HAP-1 (cell line): ENCODE results near the gene FOXN4.
A peak's percentile ranks its signal among the peaks of the same experiment; 100 is the strongest.

Experiments used
- DNase-seq, 2 experiments: peaks; one replicate each; pipeline ENCODE4 v3.0.0-alpha.2; 2016 to 2020; ENCODE audit warnings: low spot score in 2 of 2
- H3K27me3 ChIP-seq: fragments of 250-450 bp; sonication (Bioruptor Pico); 2 replicates; pipeline ENCODE4 v1.5.1; 2020; ENCODE audit warnings: low read depth, mild to moderate bottlenecking, moderate library complexity
- H3K36me3 ChIP-seq: fragments of 250-450 bp; sonication (Bioruptor Pico); replicated peaks from 2 replicates; pipeline ENCODE4 v1.5.1; 2020; ENCODE audit warnings: mild to moderate bottlenecking
- H3K4me1 ChIP-seq: fragments of 250-450 bp; sonication (Bioruptor Pico); 2 replicates; pipeline ENCODE4 v1.5.1; 2020; ENCODE audit warnings: mild to moderate bottlenecking
- H3K4me3 ChIP-seq: fragments of 250-450 bp; sonication (Bioruptor Pico); 2 replicates; pipeline ENCODE4 v1.5.1; 2020; ENCODE audit warnings: mild to moderate bottlenecking, moderate library complexity
- H3K9me3 ChIP-seq: fragments of 250-450 bp; sonication (Bioruptor Pico); 2 replicates; pipeline ENCODE4 v1.5.1; 2020; ENCODE audit warnings: mild to moderate bottlenecking, moderate library complexity
- in situ Hi-C: fragments of 300-500 bp; cut with MboI; formaldehyde crosslinking; loops from 3 replicates; pipeline ENCODE4 v1.14.3; 2020; ENCODE audit warnings: low sequenced_read_pairs, inconsistent platforms, mixed read lengths

Gene FOXN4

GRCh38 chr12:109299849-109300248 is 9.2 kb downstream of the FOXN4 start:
- H3K4me3 ChIP-seq: no peak overlapping the region
- H3K4me1 ChIP-seq: no peaks in the 10 kb centered on the region; the same call in 1 of the 2 replicates
- DNase-seq: no peak
- H3K36me3 ChIP-seq: no peaks in the 10 kb centered on the region
- no peaks in the 10 kb centered on the region for H3K9me3 ChIP-seq
- no peaks in the 10 kb centered on the region for H3K27me3 ChIP-seq
- in situ Hi-C loops: no loop called here

- DNase-seq: no peak
- H3K4me3 ChIP-seq: no peak overlapping the region
Measured at GRCh38 chr12:109296431-109296830, 12.7 kb downstream of the FOXN4 start.

GRCh38 chr12:109295764-109296425 is 13.2 kb downstream of the FOXN4 start:
- no peak overlapping the region for H3K4me3 ChIP-seq
- no peak for DNase-seq
- H3K27me3 ChIP-seq: no peaks in the 10 kb centered on the region
- in situ Hi-C loops: no loop called here
- H3K4me1 ChIP-seq: peaks cover 9% of the 10 kb centered on the region
- no peaks in the 10 kb centered on the region for H3K9me3 ChIP-seq
- no peaks in the 10 kb centered on the region for H3K36me3 ChIP-seq

More at GRCh38 chr12:109296431-109296830, 12.7 kb downstream of the FOXN4 start:
- in situ Hi-C loops: no loop called here
- no peaks in the 10 kb centered on the region for H3K9me3 ChIP-seq
- no peaks in the 10 kb centered on the region for H3K27me3 ChIP-seq
- no peaks in the 10 kb centered on the region for H3K36me3 ChIP-seq
- H3K4me1 ChIP-seq: peaks cover 5% of the 10 kb centered on the region

GRCh38 chr12:109294286-109294796 is 14.7 kb downstream of the FOXN4 start:
- DNase-seq: no peak
- Histone ChIP-seq H3K27me3 (no peaks in the 10 kb centered on the region), H3K9me3 (no peaks in the 10 kb centered on the region), H3K36me3 (no peaks in the 10 kb centered on the region), H3K4me3 (no peak overlapping the region), H3K4me1 (peaks cover 9% of the 10 kb centered on the region)
- in situ Hi-C loops: no loop called here

GRCh38 chr12:109293106-109293505 is 16.0 kb downstream of the FOXN4 start:
- Histone ChIP-seq H3K4me3 (no peak overlapping the region), H3K4me1 (peaks cover 9% of the 10 kb centered on the region), H3K36me3 (no peaks in the 10 kb centered on the region), H3K9me3 (no peaks in the 10 kb centered on the region), H3K27me3 (no peaks in the 10 kb centered on the region)
- no peak for DNase-seq
- in situ Hi-C loops: no loop called here

GRCh38 chr12:109292342-109292711 is 16.8 kb downstream of the FOXN4 start:
- Histone ChIP-seq H3K27me3 (no peaks in the 10 kb centered on the region), H3K9me3 (no peaks in the 10 kb centered on the region), H3K36me3 (no peaks in the 10 kb centered on the region), H3K4me1 (peaks cover 9% of the 10 kb centered on the region), H3K4me3 (no peak overlapping the region)
- in situ Hi-C loops: no loop called here
- no peak for DNase-seq

GRCh38 chr12:109291521-109292341 is 17.4 kb downstream of the FOXN4 start:
- no peak overlapping the region for H3K4me3 ChIP-seq

GRCh38 chr12:109291117-109291516 is 18.0 kb downstream of the FOXN4 start:
- in situ Hi-C loops: no loop called here
- Histone ChIP-seq H3K4me3 (no peak overlapping the region), H3K36me3 (no peaks in the 10 kb centered on the region), H3K27me3 (no peaks in the 10 kb centered on the region), H3K4me1 (peaks cover 9% of the 10 kb centered on the region), H3K9me3 (no peaks in the 10 kb centered on the region)
- no peak for DNase-seq

More at GRCh38 chr12:109291521-109292341, 17.4 kb downstream of the FOXN4 start:
- Histone ChIP-seq H3K36me3 (no peaks in the 10 kb centered on the region), H3K27me3 (no peaks in the 10 kb centered on the region), H3K4me1 (peaks cover 9% of the 10 kb centered on the region), H3K9me3 (no peaks in the 10 kb centered on the region)
- in situ Hi-C loops: no loop called here
- peak; percentile 42 to 83 for DNase-seq

- Histone ChIP-seq H3K36me3 (no peaks in the 10 kb centered on the region), H3K4me3 (no peak overlapping the region), H3K4me1 (peaks cover 9% of the 10 kb centered on the region), H3K27me3 (no peaks in the 10 kb centered on the region), H3K9me3 (no peaks in the 10 kb centered on the region)
- DNase-seq: no peak
- in situ Hi-C loops: no loop called here
Measured at GRCh38 chr12:109290061-109290460, 19.0 kb downstream of the FOXN4 start.

- H3K27me3 ChIP-seq: no peaks in the 10 kb centered on the region
- in situ Hi-C loops: no loop called here
- H3K9me3 ChIP-seq: no peaks in the 10 kb centered on the region
- peaks cover 9% of the 10 kb centered on the region for H3K4me1 ChIP-seq
- no peaks in the 10 kb centered on the region for H3K36me3 ChIP-seq
- no peak overlapping the region for H3K4me3 ChIP-seq
- DNase-seq: no peak
Measured at GRCh38 chr12:109289551-109289950, 19.5 kb downstream of the FOXN4 start.

- H3K9me3 ChIP-seq: no peaks in the 10 kb centered on the region
- no peak for DNase-seq
- H3K4me3 ChIP-seq: no peak overlapping the region
- in situ Hi-C loops: no loop called here
- H3K36me3 ChIP-seq: no peaks in the 10 kb centered on the region
- H3K4me1 ChIP-seq: peaks cover 9% of the 10 kb centered on the region
- no peaks in the 10 kb centered on the region for H3K27me3 ChIP-seq
Measured at GRCh38 chr12:109289004-109289403, 20.1 kb downstream of the FOXN4 start.

- no peak overlapping the region for H3K4me3 ChIP-seq
- no peaks in the 10 kb centered on the region for H3K9me3 ChIP-seq
- H3K27me3 ChIP-seq: no peaks in the 10 kb centered on the region
- peaks cover 9% of the 10 kb centered on the region for H3K4me1 ChIP-seq
- H3K36me3 ChIP-seq: no peaks in the 10 kb centered on the region
- in situ Hi-C loops: no loop called here
- DNase-seq: no peak
Measured at GRCh38 chr12:109288571-109288970, 20.5 kb downstream of the FOXN4 start.

- Histone ChIP-seq H3K36me3 (no peaks in the 10 kb centered on the region), H3K4me3 (no peak overlapping the region), H3K4me1 (peaks cover 9% of the 10 kb centered on the region), H3K27me3 (no peaks in the 10 kb centered on the region), H3K9me3 (no peaks in the 10 kb centered on the region)
- in situ Hi-C loops: no loop called here
- no peak for DNase-seq
Measured at GRCh38 chr12:109287811-109288469, 21.1 kb downstream of the FOXN4 start.

- Histone ChIP-seq H3K36me3 (no peaks in the 10 kb centered on the region), H3K9me3 (no peaks in the 10 kb centered on the region), H3K27me3 (no peaks in the 10 kb centered on the region), H3K4me1 (peaks cover 9% of the 10 kb centered on the region), H3K4me3 (no peak overlapping the region)
- no peak for DNase-seq
- in situ Hi-C loops: no loop called here
Measured at GRCh38 chr12:109287181-109287580, 21.9 kb downstream of the FOXN4 start.
